PC-9 (cell line): Measurements from ENCODE around the gene SLC6A15. TPM values are rescaled to one million over a fixed set of nuclear protein-coding genes. Genes with fewer than 3 reads are reported as not detected.

Source experiments
- BruUV-seq: library from RNA; stranded (reverse); fragments of 400-500 nt; replicated peaks from 2 replicates; lab custom pipeline; 2021; lab: Mats Ljungman, UMichigan
- CTCF ChIA-PET: fragments of 300-600 bp; sonication (Branson Sonifier 250); formaldehyde crosslinking; loops from one replicate; lab custom pipeline; 2022; ENCODE audit warnings: antibody characterized with exemption; lab: Charles Lee
- POLR2A ChIA-PET: fragments of 300-600 bp; sonication (Branson Sonifier 250); formaldehyde crosslinking; loops from one replicate; lab custom pipeline; 2022; ENCODE audit warnings: antibody characterized with exemption; ENCODE audit not compliant: unreplicated experiment; lab: Charles Lee
- DNase-seq, 2 experiments: peaks; one replicate each; pipeline versions ENCODE4 v3.0.0 to v3.0.0-alpha.2; 2015 to 2022; ENCODE audit warnings: mixed read lengths in 1 of 2
- H2AFZ ChIP-seq: fragments of 200-600 bp; sonication (generic); 2 replicates; pipeline ENCODE4 v1.8.1; 2017; ENCODE audit warnings: antibody characterized with exemption
- H3F3A ChIP-seq: fragments of 200-600 bp; sonication (generic); 2 replicates; pipeline ENCODE4 v1.8.1; 2017; ENCODE audit warnings: antibody characterized with exemption, mild to moderate bottlenecking, low read depth; ENCODE audit not compliant: insufficient read depth
- H3K27ac ChIP-seq: fragments of 200-600 bp; sonication (generic); 2 replicates; pipeline ENCODE4 v1.6.1; 2016; ENCODE audit warnings: mixed run types
- H3K27me3 ChIP-seq: fragments of 200-600 bp; sonication (generic); 2 replicates; pipeline ENCODE4 v1.6.1; 2016; ENCODE audit warnings: low read depth, mixed run types; ENCODE audit not compliant: insufficient read depth
- H3K36me3 ChIP-seq: fragments of 200-600 bp; sonication (generic); 2 replicates; pipeline ENCODE4 v1.6.1; 2016; ENCODE audit warnings: low read depth, mixed run types
- H3K4me1 ChIP-seq: fragments of 200-600 bp; sonication (generic); replicated peaks from 2 replicates; pipeline ENCODE4 v1.6.1; 2016; ENCODE audit warnings: mixed run types; ENCODE audit not compliant: insufficient read depth
- H3K4me2 ChIP-seq: fragments of 200-600 bp; sonication (generic); 2 replicates; pipeline ENCODE4 v1.6.1; 2017; ENCODE audit warnings: mixed run types
- H3K4me3 ChIP-seq: fragments of 200-600 bp; sonication (generic); 2 replicates; pipeline ENCODE4 v1.6.1; 2016; ENCODE audit warnings: mixed run types
- H3K79me2 ChIP-seq: fragments of 200-600 bp; sonication (generic); 2 replicates; pipeline ENCODE4 v1.6.1; 2017; ENCODE audit warnings: low read depth, mixed run types
- H3K9me2 ChIP-seq: fragments of 200-600 bp; sonication (generic); 2 replicates; pipeline ENCODE4 v1.8.1; 2017; ENCODE audit warnings: mild to moderate bottlenecking; ENCODE audit not compliant: insufficient read depth
- H3K9me3 ChIP-seq: fragments of 200-600 bp; sonication (generic); 2 replicates; pipeline ENCODE4 v1.8.1; 2016; ENCODE audit warnings: low read depth; ENCODE audit not compliant: insufficient read depth
- H4K20me1 ChIP-seq: fragments of 200-600 bp; sonication (generic); 2 replicates; pipeline ENCODE4 v1.8.1; 2017; ENCODE audit not compliant: insufficient read depth
- CTCF ChIP-seq: fragments of 200-600 bp; sonication (generic); conservative IDR thresholded peaks from 2 replicates; pipeline ENCODE4 v1.6.1; 2017; ENCODE audit warnings: mixed run types, antibody characterized with exemption, mild to moderate bottlenecking, moderate library complexity
- EZH2 ChIP-seq: fragments of 200-600 bp; sonication (generic); IDR thresholded peaks from 2 replicates; pipeline ENCODE4 v1.8.0; 2017; ENCODE audit warnings: antibody characterized with exemption, low read depth
- intact Hi-C: fragments of 100-400 bp; cut with micrococcal nuclease; formaldehyde crosslinking; loops from one replicate; pipeline ENCODE4 v1.10.0; 2022; ENCODE audit not compliant: unreplicated experiment
- total RNA-seq: library from RNA; stranded (reverse); gene quantifications from 2 replicates; pipeline ENCODE4 v1.2.3, GENCODE V29; 2021

Gene SLC6A15
- total RNA-seq, 1 experiment from 2014 or later: not detected

- no TSS peak for BruUV-seq
- Histone ChIP-seq H3K4me2 (no peak overlapping the region), H3K9me3 (no peaks in the 10 kb centered on the region), H3K36me3 (no peaks in the 10 kb centered on the region), H3K27me3 (no peaks in the 10 kb centered on the region), H4K20me1 (no peaks in the 10 kb centered on the region), H3K27ac (no peak overlapping the region), H3F3A (no peaks in the 10 kb centered on the region), H3K4me3 (no peak overlapping the region), H3K4me1 (no peaks in the 10 kb centered on the region), H3K9me2 (no peaks in the 10 kb centered on the region), H2AFZ (no peak overlapping the region), H3K79me2 (no peaks in the 10 kb centered on the region)
- POLR2A ChIA-PET: interaction anchor here (0.6 kb wide), 1 partner anchor 255 kb away, joined by 5 read pairs; no protein-coding TSS in a partner anchor
- no peak for TF ChIP-seq EZH2
- TF ChIP-seq CTCF: no peak
- DNase-seq: no peak
- intact Hi-C loops: no loop called here
- CTCF ChIA-PET: interaction anchor here (0.7 kb wide), 1 partner anchor 120 kb away, joined by 3 read pairs; no protein-coding TSS in a partner anchor
These were observed 56.3 kb downstream of the SLC6A15 start for GRCh38 chr12:84856156-84856900.

- ChIA-PET CTCF (interaction anchor here (0.6 to 0.7 kb wide), 3 partner anchors 36 to 673 kb away, joined by 3 to 5 read pairs (median 3); no protein-coding TSS in a partner anchor), POLR2A (no interaction called here)
- no peaks in the 10 kb centered on the region for H3K79me2 ChIP-seq
- no peak for DNase-seq
- no peak overlapping the region for H3K27ac ChIP-seq
- no peak overlapping the region for H3K4me2 ChIP-seq
- no peaks in the 10 kb centered on the region for H3K27me3 ChIP-seq
- no peaks in the 10 kb centered on the region for H4K20me1 ChIP-seq
- H2AFZ ChIP-seq: no peak overlapping the region
- H3K4me1 ChIP-seq: no peaks in the 10 kb centered on the region
- no peaks in the 10 kb centered on the region for H3F3A ChIP-seq
- no peak overlapping the region for H3K4me3 ChIP-seq
- H3K9me2 ChIP-seq: no peaks in the 10 kb centered on the region
- no TSS peak for BruUV-seq
- no peaks in the 10 kb centered on the region for H3K36me3 ChIP-seq
- intact Hi-C loops: loop anchor here (10.0 kb wide), 3 partner anchors 229 to 1009 kb away; no protein-coding TSS in a partner anchor
- no peaks in the 10 kb centered on the region for H3K9me3 ChIP-seq
- TF ChIP-seq EZH2 (no peak), CTCF (no peak)
These were observed 68.9 kb downstream of the SLC6A15 start for GRCh38 chr12:84843593-84844144.

DNA sequence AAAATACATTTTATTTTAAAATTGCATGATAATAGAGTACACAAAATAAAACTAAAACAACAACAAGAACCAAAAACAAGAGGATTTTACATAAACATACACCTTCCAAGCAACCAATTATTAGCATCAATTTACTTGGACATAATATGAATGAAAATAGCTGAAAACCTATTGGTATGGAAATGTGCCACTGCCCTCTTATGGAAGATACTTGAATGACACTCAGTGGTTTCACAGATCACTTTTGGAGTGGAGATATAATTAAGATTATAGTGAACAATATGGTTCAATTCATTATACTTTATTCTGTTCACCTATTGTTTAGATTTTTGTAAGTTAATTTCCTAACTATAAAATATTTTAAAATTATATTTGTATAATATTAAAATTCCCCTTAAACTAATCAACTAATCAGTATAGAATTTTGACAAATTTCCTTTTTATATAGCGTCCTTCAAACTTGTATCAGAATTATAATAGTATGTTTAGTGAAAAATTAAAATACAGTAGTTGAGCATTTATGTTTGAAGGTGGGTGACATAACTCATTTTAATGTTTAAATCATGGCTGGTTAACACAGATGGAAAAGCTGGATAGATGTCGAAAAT is 70.1 kb downstream of the SLC6A15 start:
- H3K4me3 ChIP-seq: no peak overlapping the region
- no peak overlapping the region for H2AFZ ChIP-seq
- no peaks in the 10 kb centered on the region for H3F3A ChIP-seq
- no peaks in the 10 kb centered on the region for H4K20me1 ChIP-seq
- no peaks in the 10 kb centered on the region for H3K27me3 ChIP-seq
- no TSS peak for BruUV-seq
- no peaks in the 10 kb centered on the region for H3K79me2 ChIP-seq
- H3K9me3 ChIP-seq: no peaks in the 10 kb centered on the region
- TF ChIP-seq CTCF: peak; percentile 81
- no peak for TF ChIP-seq EZH2
- H3K9me2 ChIP-seq: no peaks in the 10 kb centered on the region
- DNase-seq: peak in 1 of 2 experiments; percentile 1
- no peaks in the 10 kb centered on the region for H3K36me3 ChIP-seq
- POLR2A ChIA-PET: no interaction called here
- intact Hi-C loops: loop anchor here (10.0 kb wide), 3 partner anchors 228 to 1008 kb away; no protein-coding TSS in a partner anchor
- H3K4me1 ChIP-seq: no peaks in the 10 kb centered on the region
- CTCF ChIA-PET: no interaction called here
- no peak overlapping the region for H3K27ac ChIP-seq
- H3K4me2 ChIP-seq: no peak overlapping the region
